Neural cell (in vitro differentiated cells): ENCODE measurements around the gene COL4A2. TPM values are rescaled to one million over a fixed set of nuclear protein-coding genes. Genes with fewer than 3 reads are reported as not detected.

Experiments
- H2AFZ ChIP-seq: fragments of 200-600, 300-800 bp; sonication (generic), shearing (Covaris generic); 2 replicates; pipeline ENCODE4 v1.6.0; 2014; ENCODE audit warnings: low read depth, mild to moderate bottlenecking, antibody characterized with exemption, low read length, moderate library complexity
- H3F3A ChIP-seq: fragments of 200-600 bp; shearing (Covaris generic); 2 replicates; pipeline ENCODE4 v1.6.1; 2016; ENCODE audit warnings: mild to moderate bottlenecking, moderate library complexity, mixed read lengths, antibody characterized with exemption, low read length; ENCODE audit not compliant: insufficient read depth, poor library complexity, severe bottlenecking
- H3K27ac ChIP-seq: fragments of 200-600, 300-800 bp; sonication (generic), shearing (Covaris generic); 2 replicates; pipeline ENCODE4 v1.5.1; 2014; ENCODE audit warnings: mild to moderate bottlenecking, low read length, moderate library complexity
- H3K27me3 ChIP-seq: fragments of 300-800, 200-600 bp; sonication (generic), shearing (Covaris generic); 2 replicates; pipeline ENCODE4 v1.6.0; 2014; ENCODE audit warnings: mild to moderate bottlenecking, low read depth, low read length, moderate library complexity; ENCODE audit not compliant: insufficient read depth
- H3K36me3 ChIP-seq: fragments of 300-800, 200-600 bp; sonication (generic), shearing (Covaris generic); 2 replicates; pipeline ENCODE4 v1.5.1; 2014; ENCODE audit warnings: mild to moderate bottlenecking, antibody characterized with exemption, low read length, moderate library complexity; ENCODE audit not compliant: insufficient read depth
- H3K4me2 ChIP-seq: fragments of 300-800, 200-600 bp; sonication (generic), shearing (Covaris generic); 2 replicates; pipeline ENCODE4 v1.6.0; 2014; ENCODE audit warnings: mild to moderate bottlenecking, low read length
- H3K4me3 ChIP-seq: fragments of 300-800, 200-600 bp; sonication (generic), shearing (Covaris generic); 2 replicates; pipeline ENCODE4 v1.5.1; 2014; ENCODE audit warnings: mild to moderate bottlenecking, low read length, moderate library complexity
- H3K79me2 ChIP-seq: fragments of 200-600 bp; shearing (Covaris generic); replicated peaks from 2 replicates; pipeline ENCODE4 v1.6.0; 2014; ENCODE audit warnings: mild to moderate bottlenecking, low read length, moderate library complexity; ENCODE audit not compliant: insufficient read depth
- H3K9ac ChIP-seq: fragments of 300-800, 200-600 bp; sonication (generic), shearing (Covaris generic); 2 replicates; pipeline ENCODE4 v1.6.1; 2016; ENCODE audit warnings: mild to moderate bottlenecking, low read length, mixed read lengths
- H3K9me2 ChIP-seq: fragments of 200-600 bp; shearing (Covaris generic); 2 replicates; pipeline ENCODE4 v1.6.1; 2016; ENCODE audit warnings: mild to moderate bottlenecking, low read length, mixed read lengths; ENCODE audit not compliant: insufficient read depth
- H3K9me3 ChIP-seq: fragments of 200-600, 300-800 bp; sonication (generic), shearing (Covaris generic); 2 replicates; pipeline ENCODE4 v1.6.1; 2016; ENCODE audit warnings: mild to moderate bottlenecking, mixed run types, low read length, moderate library complexity, mixed read lengths
- H4K20me1 ChIP-seq: fragments of 200-600 bp; shearing (Covaris generic); 2 replicates; pipeline ENCODE4 v1.6.1; 2016; ENCODE audit warnings: mild to moderate bottlenecking, mixed run types; ENCODE audit not compliant: insufficient read depth
- EP300 ChIP-seq: fragments of 450-650 bp; conservative IDR thresholded peaks from 2 replicates; pipeline ENCODE4 v1.6.1; 2014; ENCODE audit warnings: antibody characterized with exemption, mild to moderate bottlenecking, moderate library complexity; ENCODE audit not compliant: poor library complexity, severe bottlenecking
- EZH2 ChIP-seq: fragments of 200-600, 300-800 bp; shearing (Covaris generic), sonication (generic); IDR thresholded peaks from 2 replicates; pipeline ENCODE4 v1.6.1; 2014; ENCODE audit warnings: antibody characterized with exemption, low read length, borderline replicate concordance, mild to moderate bottlenecking; ENCODE audit not compliant: insufficient read depth, poor library complexity, severe bottlenecking
- MXI1 ChIP-seq: fragments of 450-650 bp; conservative IDR thresholded peaks from 2 replicates; pipeline ENCODE4 v1.6.1; 2014; ENCODE audit warnings: antibody characterized with exemption, mild to moderate bottlenecking; ENCODE audit not compliant: poor library complexity, severe bottlenecking
- POLR2AphosphoS5 ChIP-seq: IDR thresholded peaks from 2 replicates; pipeline ENCODE4 v1.6.1; 2012
- RAD21 ChIP-seq: fragments of 450-650 bp; conservative IDR thresholded peaks from 2 replicates; pipeline ENCODE4 v1.6.1; 2014; ENCODE audit warnings: antibody characterized with exemption, mild to moderate bottlenecking, moderate library complexity
- SMC3 ChIP-seq: fragments of 450-650 bp; conservative IDR thresholded peaks from 2 replicates; pipeline ENCODE4 v1.6.1; 2014; ENCODE audit warnings: antibody characterized with exemption, mild to moderate bottlenecking, moderate library complexity; ENCODE audit not compliant: poor library complexity
- TAF1 ChIP-seq: IDR thresholded peaks from 2 replicates; pipeline ENCODE4 v1.6.1; 2012; ENCODE audit warnings: low read depth
- polyA plus RNA-seq: library from polyadenylated mRNA; depleted of rRNA; stranded (reverse); fragments of >200 nt; gene quantifications from 2 replicates; pipeline ENCODE4 v1.2.3, GENCODE V29; 2014
- TF ChIP-seq, protein P1 (sequence below): fragments of 450-650 bp; IDR thresholded peaks from 2 replicates; pipeline ENCODE4 v1.5.1; 2014; ENCODE audit warnings: antibody characterized with exemption, mild to moderate bottlenecking, moderate library complexity; ENCODE audit not compliant: poor library complexity, severe bottlenecking
- TF ChIP-seq, protein P2 (sequence below): IDR thresholded peaks from 2 replicates; pipeline ENCODE4 v1.6.1; 2012; ENCODE audit warnings: borderline replicate concordance

The COL4A2 gene
- polyA plus RNA-seq, 1 donor from 2014 or later, result 30.8 TPM

DNA sequence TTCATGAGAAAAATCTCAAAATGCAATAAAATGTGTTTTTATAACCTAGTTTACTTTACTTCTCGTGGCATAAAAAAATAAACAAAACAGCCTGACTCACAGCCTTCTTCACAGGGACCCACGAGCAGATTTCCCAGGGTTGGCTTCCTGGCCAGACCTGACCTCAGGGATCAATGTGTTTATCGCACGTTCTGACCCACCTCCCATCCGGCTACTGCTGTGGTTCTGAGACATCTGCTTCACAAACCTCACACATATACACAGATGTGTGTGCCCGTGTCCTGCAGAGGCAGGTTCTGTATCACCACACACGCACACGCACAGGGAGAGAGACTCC lies 118.3 kb downstream of the COL4A2 start:
- no peak overlapping the region for H3K4me3 ChIP-seq
- H4K20me1 ChIP-seq, result no peaks in the 10 kb centered on the region
- no peak overlapping the region for H3K4me2 ChIP-seq
- H3K27ac ChIP-seq, result no peak overlapping the region
- no peaks in the 10 kb centered on the region for H3K27me3 ChIP-seq
- H3K9ac ChIP-seq, result no peak overlapping the region
- H3F3A ChIP-seq, result no peaks in the 10 kb centered on the region
- no peak overlapping the region for H2AFZ ChIP-seq
- TF ChIP-seq TAF1 (no peak), RAD21 (no peak), POLR2AphosphoS5 (no peak), SMC3 (no peak), EP300 (no peak), MXI1 (no peak)
- TF ChIP-seq, protein P1, sequence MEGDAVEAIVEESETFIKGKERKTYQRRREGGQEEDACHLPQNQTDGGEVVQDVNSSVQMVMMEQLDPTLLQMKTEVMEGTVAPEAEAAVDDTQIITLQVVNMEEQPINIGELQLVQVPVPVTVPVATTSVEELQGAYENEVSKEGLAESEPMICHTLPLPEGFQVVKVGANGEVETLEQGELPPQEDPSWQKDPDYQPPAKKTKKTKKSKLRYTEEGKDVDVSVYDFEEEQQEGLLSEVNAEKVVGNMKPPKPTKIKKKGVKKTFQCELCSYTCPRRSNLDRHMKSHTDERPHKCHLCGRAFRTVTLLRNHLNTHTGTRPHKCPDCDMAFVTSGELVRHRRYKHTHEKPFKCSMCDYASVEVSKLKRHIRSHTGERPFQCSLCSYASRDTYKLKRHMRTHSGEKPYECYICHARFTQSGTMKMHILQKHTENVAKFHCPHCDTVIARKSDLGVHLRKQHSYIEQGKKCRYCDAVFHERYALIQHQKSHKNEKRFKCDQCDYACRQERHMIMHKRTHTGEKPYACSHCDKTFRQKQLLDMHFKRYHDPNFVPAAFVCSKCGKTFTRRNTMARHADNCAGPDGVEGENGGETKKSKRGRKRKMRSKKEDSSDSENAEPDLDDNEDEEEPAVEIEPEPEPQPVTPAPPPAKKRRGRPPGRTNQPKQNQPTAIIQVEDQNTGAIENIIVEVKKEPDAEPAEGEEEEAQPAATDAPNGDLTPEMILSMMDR, result no peak
- no peaks in the 10 kb centered on the region for H3K9me3 ChIP-seq
- no peaks in the 10 kb centered on the region for H3K79me2 ChIP-seq
- no peaks in the 10 kb centered on the region for H3K9me2 ChIP-seq
- peaks cover under 1% of the 10 kb centered on the region for H3K36me3 ChIP-seq

DNA sequence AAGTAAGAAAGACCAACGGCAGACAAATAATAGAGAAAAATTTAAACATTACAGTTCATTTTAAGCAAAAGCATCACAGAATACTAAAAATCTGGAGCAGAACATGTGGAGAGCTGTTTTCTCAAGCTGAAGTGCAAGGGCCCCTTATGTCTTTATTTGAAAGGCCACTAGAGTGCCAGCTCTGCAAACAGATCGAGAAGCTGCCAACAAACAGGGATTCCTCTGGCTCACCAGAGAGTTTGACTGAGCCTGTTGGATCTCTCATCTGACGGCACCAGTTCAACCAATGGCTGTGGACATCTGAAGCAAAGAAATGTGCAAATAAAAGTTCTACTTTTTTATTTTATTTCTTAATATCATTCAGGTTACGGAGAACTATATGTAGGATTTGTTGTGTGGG lies 119.7 kb downstream of the COL4A2 start:
- H3K79me2 ChIP-seq, result no peaks in the 10 kb centered on the region
- H3K4me2 ChIP-seq, result no peak overlapping the region
- H3K9ac ChIP-seq, result no peak overlapping the region
- no peaks in the 10 kb centered on the region for H4K20me1 ChIP-seq
- TF ChIP-seq POLR2AphosphoS5 (no peak), MXI1 (no peak), TAF1 (no peak), SMC3 (no peak), EP300 (no peak), RAD21 (no peak), EZH2 (no peak)
- TF ChIP-seq, protein P1, result no peak
- TF ChIP-seq, protein P2, sequence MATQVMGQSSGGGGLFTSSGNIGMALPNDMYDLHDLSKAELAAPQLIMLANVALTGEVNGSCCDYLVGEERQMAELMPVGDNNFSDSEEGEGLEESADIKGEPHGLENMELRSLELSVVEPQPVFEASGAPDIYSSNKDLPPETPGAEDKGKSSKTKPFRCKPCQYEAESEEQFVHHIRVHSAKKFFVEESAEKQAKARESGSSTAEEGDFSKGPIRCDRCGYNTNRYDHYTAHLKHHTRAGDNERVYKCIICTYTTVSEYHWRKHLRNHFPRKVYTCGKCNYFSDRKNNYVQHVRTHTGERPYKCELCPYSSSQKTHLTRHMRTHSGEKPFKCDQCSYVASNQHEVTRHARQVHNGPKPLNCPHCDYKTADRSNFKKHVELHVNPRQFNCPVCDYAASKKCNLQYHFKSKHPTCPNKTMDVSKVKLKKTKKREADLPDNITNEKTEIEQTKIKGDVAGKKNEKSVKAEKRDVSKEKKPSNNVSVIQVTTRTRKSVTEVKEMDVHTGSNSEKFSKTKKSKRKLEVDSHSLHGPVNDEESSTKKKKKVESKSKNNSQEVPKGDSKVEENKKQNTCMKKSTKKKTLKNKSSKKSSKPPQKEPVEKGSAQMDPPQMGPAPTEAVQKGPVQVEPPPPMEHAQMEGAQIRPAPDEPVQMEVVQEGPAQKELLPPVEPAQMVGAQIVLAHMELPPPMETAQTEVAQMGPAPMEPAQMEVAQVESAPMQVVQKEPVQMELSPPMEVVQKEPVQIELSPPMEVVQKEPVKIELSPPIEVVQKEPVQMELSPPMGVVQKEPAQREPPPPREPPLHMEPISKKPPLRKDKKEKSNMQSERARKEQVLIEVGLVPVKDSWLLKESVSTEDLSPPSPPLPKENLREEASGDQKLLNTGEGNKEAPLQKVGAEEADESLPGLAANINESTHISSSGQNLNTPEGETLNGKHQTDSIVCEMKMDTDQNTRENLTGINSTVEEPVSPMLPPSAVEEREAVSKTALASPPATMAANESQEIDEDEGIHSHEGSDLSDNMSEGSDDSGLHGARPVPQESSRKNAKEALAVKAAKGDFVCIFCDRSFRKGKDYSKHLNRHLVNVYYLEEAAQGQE, result no peak
- no peak overlapping the region for H3K4me3 ChIP-seq
- H3K27me3 ChIP-seq, result no peaks in the 10 kb centered on the region
- H2AFZ ChIP-seq, result no peak overlapping the region
- H3K9me3 ChIP-seq, result no peaks in the 10 kb centered on the region
- no peaks in the 10 kb centered on the region for H3F3A ChIP-seq
- H3K9me2 ChIP-seq, result no peaks in the 10 kb centered on the region
- no peak overlapping the region for H3K27ac ChIP-seq
- peaks cover 6% of the 10 kb centered on the region for H3K36me3 ChIP-seq
